Trophoblast cell (in vitro differentiated cells and primary cell): Measurements from ENCODE around the gene ARX.
A peak's percentile ranks its signal among the peaks of the same experiment; 100 is the strongest.

ENCODE experiments used
- DNase-seq, 2 donors: peaks; one replicate each; pipeline ENCODE4 v3.0.0-alpha.2; 2016
- H2AFZ ChIP-seq: 2 replicates; pipeline ENCODE4 v1.6.1; 2013; ENCODE audit warnings: low read length, moderate library complexity, mild to moderate bottlenecking; ENCODE audit not compliant: insufficient read depth, poor library complexity
- H2AK5ac ChIP-seq: 2 replicates; pipeline ENCODE4 v1.6.1; 2013; ENCODE audit warnings: mild to moderate bottlenecking, low read length
- H2BK120ac ChIP-seq: 2 replicates; pipeline ENCODE4 v1.6.1; 2013; ENCODE audit warnings: low read length, mild to moderate bottlenecking, moderate library complexity; ENCODE audit not compliant: insufficient read depth, poor library complexity
- H2BK12ac ChIP-seq: 2 replicates; pipeline ENCODE4 v1.6.1; 2013; ENCODE audit warnings: mild to moderate bottlenecking, low read length, moderate library complexity
- H2BK5ac ChIP-seq: 2 replicates; pipeline ENCODE4 v1.6.1; 2013; ENCODE audit warnings: low read length, low read depth, moderate library complexity, mild to moderate bottlenecking; ENCODE audit not compliant: poor library complexity
- H3K14ac ChIP-seq: 2 replicates; pipeline ENCODE4 v1.6.1; 2013; ENCODE audit warnings: mild to moderate bottlenecking, low read length
- H3K18ac ChIP-seq: 2 replicates; pipeline ENCODE4 v1.6.1; 2013; ENCODE audit warnings: mild to moderate bottlenecking, low read length
- H3K23ac ChIP-seq: 2 replicates; pipeline ENCODE4 v1.6.1; 2013; ENCODE audit warnings: low read length
- H3K27ac ChIP-seq: 2 replicates; pipeline ENCODE4 v1.5.1; 2013; ENCODE audit warnings: low read depth, mild to moderate bottlenecking, inconsistent platforms, low read length, moderate library complexity
- H3K27me3 ChIP-seq: 2 replicates; pipeline ENCODE4 v1.6.1; 2013; ENCODE audit warnings: inconsistent platforms, mild to moderate bottlenecking, low read length, moderate library complexity; ENCODE audit not compliant: insufficient read depth
- H3K36me3 ChIP-seq, 2 experiments: 1 replicate in 1 of 2; 2 replicates in 1 of 2; pipeline ENCODE4 v1.6.1; 2013; ENCODE audit warnings: low read length in 2 of 2, mild to moderate bottlenecking in 2 of 2, moderate library complexity in 1 of 2; ENCODE audit not compliant: insufficient read depth in 2 of 2, control insufficient read depth in 1 of 2
- H3K4ac ChIP-seq: 2 replicates; pipeline ENCODE4 v1.6.1; 2013; ENCODE audit warnings: low read depth, mild to moderate bottlenecking, low read length, moderate library complexity
- H3K4me1 ChIP-seq, 2 experiments: 1 replicate in 1 of 2; 2 replicates in 1 of 2; pipeline ENCODE4 v1.6.1; 2013; ENCODE audit warnings: low read length in 2 of 2, mild to moderate bottlenecking in 2 of 2, moderate library complexity in 1 of 2; ENCODE audit not compliant: insufficient read depth in 2 of 2, control insufficient read depth in 1 of 2
- H3K4me2 ChIP-seq: 2 replicates; pipeline ENCODE4 v1.6.1; 2013; ENCODE audit warnings: inconsistent platforms, mild to moderate bottlenecking, low read length, moderate library complexity
- H3K4me3 ChIP-seq: 2 replicates; pipeline ENCODE4 v1.5.1; 2013; ENCODE audit warnings: mild to moderate bottlenecking, low read depth, low read length, inconsistent platforms
- H3K79me1 ChIP-seq: one replicate; pipeline ENCODE4 v1.6.1; 2013; ENCODE audit warnings: low read length
- H3K79me2 ChIP-seq: 2 replicates; pipeline ENCODE4 v1.6.1; 2013; ENCODE audit warnings: low read length, mild to moderate bottlenecking; ENCODE audit not compliant: control insufficient read depth, insufficient read depth, poor library complexity
- H3K9ac ChIP-seq: 2 replicates; pipeline ENCODE4 v1.6.1; 2013; ENCODE audit warnings: mild to moderate bottlenecking, low read length
- H3K9me3 ChIP-seq: 2 replicates; pipeline ENCODE4 v1.6.1; 2013; ENCODE audit warnings: low read depth, mild to moderate bottlenecking, control low read depth, inconsistent platforms, low read length; ENCODE audit not compliant: insufficient read depth
- H4K12ac ChIP-seq: 2 replicates; pipeline ENCODE4 v1.6.1; 2013; ENCODE audit warnings: low read depth, mild to moderate bottlenecking, low read length, moderate library complexity
- H4K8ac ChIP-seq: 2 replicates; pipeline ENCODE4 v1.6.1; 2013; ENCODE audit warnings: low read depth, mild to moderate bottlenecking, low read length, moderate library complexity
- H4K91ac ChIP-seq: one replicate; pipeline ENCODE4 v1.6.1; 2013; ENCODE audit warnings: low read depth, mild to moderate bottlenecking, low read length, moderate library complexity
- WGBS: extraction: QIAGEN DNeasy Blood & Tissue Kit; methylation state at CpG from one replicate; pipeline ENCODE4 v1.1.7; 2013; ENCODE audit warnings: missing lambda C conversion rate; ENCODE audit not compliant: insufficient read length, insufficient coverage; ENCODE audit errors: extremely low coverage; 5-methylcytosine and 5-hydroxymethylcytosine counted together

The ARX gene

DNA sequence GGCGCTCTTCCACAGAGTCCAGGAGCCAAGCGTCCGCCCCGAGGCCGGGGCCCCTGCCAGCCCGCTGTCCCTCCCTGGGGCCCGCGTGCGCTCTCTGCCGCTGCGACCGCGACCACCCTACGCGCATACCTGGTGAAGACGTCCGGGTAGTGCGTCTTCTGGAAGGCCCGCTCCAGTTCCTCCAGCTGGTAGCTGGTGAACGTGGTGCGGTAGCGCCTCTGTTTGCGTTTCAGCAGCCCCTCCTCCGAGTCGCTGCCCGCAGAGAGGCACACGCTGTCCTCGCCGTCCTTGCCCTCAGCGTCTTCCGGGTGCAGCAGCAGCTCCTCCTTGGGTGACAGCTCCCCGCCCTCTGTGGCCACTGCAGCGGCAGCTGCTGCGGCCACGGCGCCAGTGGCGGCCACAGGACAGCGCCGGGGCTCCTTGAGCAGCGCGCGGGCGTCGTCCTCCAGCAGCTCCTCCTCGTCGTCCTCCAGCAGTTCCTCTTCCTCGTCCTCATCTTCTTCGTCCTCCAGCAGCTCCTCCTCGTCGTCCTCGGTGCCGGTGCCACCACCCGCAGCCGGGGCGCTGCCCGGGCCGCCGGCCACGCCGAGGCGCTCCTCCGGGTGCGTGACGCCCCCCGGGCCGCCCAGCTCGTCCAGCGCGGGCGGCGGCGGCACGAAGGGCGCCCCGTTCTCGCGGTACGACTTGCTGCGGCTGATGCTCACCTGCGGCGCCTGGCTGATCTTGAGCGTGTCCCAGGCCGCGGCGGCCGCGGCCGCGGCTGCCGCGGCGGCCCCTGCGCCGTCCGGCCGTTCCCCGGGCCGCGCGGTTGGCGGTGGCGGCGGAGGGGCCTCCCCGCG is 2.8 kb downstream of the ARX start:
- Histone ChIP-seq H3K9me3 (peaks cover 6% of the 10 kb centered on the region), H3K23ac (no peak overlapping the region), H2BK12ac (no peak overlapping the region), H2BK120ac (no peak overlapping the region), H4K91ac (no peak overlapping the region), H3K9ac (no peak overlapping the region), H3K79me2 (no peaks in the 10 kb centered on the region), H4K8ac (no peak overlapping the region), H3K79me1 (no peaks in the 10 kb centered on the region), H2BK5ac (no peak overlapping the region), H3K4me2 (peak overlapping the region; percentile 61), H3K14ac (no peak overlapping the region), H3K36me3 (no peaks in the 10 kb centered on the region), H3K18ac (no peak overlapping the region), H2AFZ (no peak overlapping the region), H3K27me3 (peaks cover 84% of the 10 kb centered on the region), H3K4me1 (peaks cover 0 to 6% of the 10 kb centered on the region in 2 experiments), H2AK5ac (no peak overlapping the region), H4K12ac (no peak overlapping the region), H3K4ac (no peak overlapping the region), H3K4me3 (no peak overlapping the region), H3K27ac (no peak overlapping the region)
- WGBS: no CpG with 5 or more reads among the region's 105 CpGs
- peak in 1 of 2 donors; percentile 43 for DNase-seq

DNA sequence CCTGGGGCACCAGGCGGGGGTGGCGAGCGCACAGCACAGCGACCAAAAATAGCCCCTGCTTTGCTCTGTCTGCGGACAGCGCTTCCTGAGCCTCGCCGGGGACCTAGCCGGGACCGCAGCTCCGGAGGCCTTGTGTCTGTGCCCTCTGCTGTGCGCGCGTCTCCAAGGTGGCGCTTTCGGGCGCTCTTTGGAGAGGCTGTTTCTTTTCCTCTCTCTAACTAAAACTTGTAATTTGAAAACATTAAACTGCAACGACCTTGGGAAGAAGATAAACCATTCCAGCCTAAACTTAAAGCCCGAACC is 3.4 kb downstream of the ARX start:
- Histone ChIP-seq H3K79me1 (no peaks in the 10 kb centered on the region), H4K12ac (no peak overlapping the region), H2AFZ (no peak overlapping the region), H3K18ac (no peak overlapping the region), H2AK5ac (no peak overlapping the region), H3K4ac (no peak overlapping the region), H3K9me3 (peaks cover 6% of the 10 kb centered on the region), H3K36me3 (no peaks in the 10 kb centered on the region), H3K4me1 (peaks cover 0 to 6% of the 10 kb centered on the region in 2 experiments), H3K27me3 (peaks cover 85% of the 10 kb centered on the region), H4K91ac (no peak overlapping the region), H4K8ac (no peak overlapping the region), H3K23ac (no peak overlapping the region), H2BK12ac (no peak overlapping the region), H3K4me2 (no peak overlapping the region), H3K14ac (no peak overlapping the region), H3K9ac (no peak overlapping the region), H2BK120ac (no peak overlapping the region), H3K27ac (no peak overlapping the region), H2BK5ac (no peak overlapping the region), H3K4me3 (no peak overlapping the region), H3K79me2 (no peaks in the 10 kb centered on the region)
- no CpG with 5 or more reads among the region's 19 CpGs for WGBS
- no peak for DNase-seq

DNA sequence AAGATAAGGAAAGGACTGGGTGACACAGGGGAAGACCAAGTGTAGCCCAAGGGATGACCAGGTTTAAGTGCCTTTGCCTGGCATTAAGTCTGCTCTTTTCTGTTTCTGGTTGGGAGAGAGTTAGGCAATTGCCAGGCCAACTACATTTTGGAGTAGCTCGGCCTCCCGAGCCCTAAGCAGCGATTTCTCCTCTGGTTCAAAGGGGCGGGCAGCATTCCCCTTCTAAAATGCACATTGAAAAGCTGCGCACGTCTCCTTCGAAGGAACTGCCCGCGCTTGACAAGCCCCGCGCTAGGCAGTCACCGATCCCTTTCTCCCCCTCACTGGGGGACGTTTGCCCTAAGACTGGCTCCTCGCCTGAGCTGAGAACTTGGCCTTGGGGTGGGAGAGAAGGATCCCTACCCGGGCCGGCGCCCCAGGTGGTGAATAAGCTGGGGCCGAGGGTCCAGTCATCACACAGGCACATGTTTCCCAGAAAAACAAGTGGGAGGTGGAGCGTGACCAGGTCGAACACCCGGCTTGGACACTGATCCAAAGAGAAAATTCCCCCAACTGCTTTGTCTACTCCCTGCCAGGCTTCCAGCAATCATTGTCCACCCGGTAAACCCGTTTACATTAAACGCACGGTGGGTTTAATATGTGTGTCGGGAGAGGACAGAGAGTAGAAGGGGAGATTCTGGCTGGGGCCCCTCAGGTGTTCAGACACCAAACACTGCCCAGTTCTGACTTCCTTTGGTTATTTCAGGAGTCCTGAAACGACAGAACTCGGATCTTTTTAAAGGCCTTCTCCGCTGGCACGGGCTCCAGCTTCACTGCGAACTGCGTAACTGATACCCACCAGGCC is 4.0 kb downstream of the ARX start:
- H3K79me2 ChIP-seq: no peaks in the 10 kb centered on the region
- no peak overlapping the region for H3K23ac ChIP-seq
- H3K4me3 ChIP-seq: no peak overlapping the region
- no peak overlapping the region for H3K14ac ChIP-seq
- peaks cover 0 to 8% of the 10 kb centered on the region in 2 experiments for H3K4me1 ChIP-seq
- WGBS: no CpG with 5 or more reads among the region's 32 CpGs
- H2BK12ac ChIP-seq: no peak overlapping the region
- H3K18ac ChIP-seq: no peak overlapping the region
- H4K91ac ChIP-seq: no peak overlapping the region
- no peak overlapping the region for H2BK5ac ChIP-seq
- no peak overlapping the region for H4K12ac ChIP-seq
- no peaks in the 10 kb centered on the region for H3K79me1 ChIP-seq
- H4K8ac ChIP-seq: no peak overlapping the region
- H2AFZ ChIP-seq: no peak overlapping the region
- H2BK120ac ChIP-seq: no peak overlapping the region
- DNase-seq: no peak
- H3K9ac ChIP-seq: no peak overlapping the region
- no peak overlapping the region for H3K4me2 ChIP-seq
- H3K27ac ChIP-seq: no peak overlapping the region
- H3K9me3 ChIP-seq: peaks cover 6% of the 10 kb centered on the region
- H3K27me3 ChIP-seq: peaks cover 84% of the 10 kb centered on the region
- no peaks in the 10 kb centered on the region for H3K36me3 ChIP-seq
- no peak overlapping the region for H3K4ac ChIP-seq
- no peak overlapping the region for H2AK5ac ChIP-seq

DNA sequence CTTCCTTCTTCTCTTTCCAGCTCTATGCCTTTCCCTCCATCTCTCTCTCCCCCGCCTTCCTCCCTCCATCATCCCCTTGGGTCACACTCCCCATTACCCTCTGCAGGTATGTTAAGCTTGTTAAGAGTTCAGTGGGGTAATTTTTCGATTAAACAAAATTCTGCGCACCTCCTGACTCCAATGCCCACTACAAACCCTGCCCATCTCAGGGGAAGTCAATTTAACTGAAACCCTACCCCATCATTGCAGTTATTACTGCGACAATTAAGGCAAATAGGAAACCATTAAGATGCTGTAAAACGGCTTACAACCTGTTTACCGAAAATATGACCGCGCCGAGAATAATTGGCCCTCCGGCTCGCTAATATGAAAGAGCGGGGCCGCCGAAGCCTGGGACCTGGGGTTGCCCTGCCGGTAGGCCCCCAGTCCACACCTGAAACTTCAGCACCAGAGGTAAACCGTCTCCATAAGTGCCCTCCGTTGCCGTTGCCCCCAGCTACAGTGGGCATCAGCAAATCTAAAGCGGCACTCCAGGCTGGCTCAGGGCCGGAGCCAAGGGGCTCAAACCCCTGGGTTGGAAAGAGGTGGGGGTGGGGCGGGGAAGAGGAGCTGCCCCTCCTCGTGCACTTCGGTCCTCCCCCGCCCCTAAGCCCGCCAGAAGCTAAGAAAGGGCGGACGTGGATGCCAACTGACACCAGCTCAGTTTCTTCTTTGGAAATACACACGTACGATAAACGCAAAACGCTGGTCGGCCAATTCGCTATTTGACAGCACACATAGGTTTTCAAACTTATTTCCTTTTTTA is 4.8 kb downstream of the ARX start:
- no peak for DNase-seq
- H4K12ac ChIP-seq: no peak overlapping the region
- H2BK12ac ChIP-seq: no peak overlapping the region
- H3K4me1 ChIP-seq: peaks cover 0 to 8% of the 10 kb centered on the region in 2 experiments
- H4K8ac ChIP-seq: no peak overlapping the region
- peaks cover 82% of the 10 kb centered on the region for H3K27me3 ChIP-seq
- H3K18ac ChIP-seq: no peak overlapping the region
- no peak overlapping the region for H3K14ac ChIP-seq
- no peak overlapping the region for H3K4me2 ChIP-seq
- no peak overlapping the region for H3K4me3 ChIP-seq
- H2BK5ac ChIP-seq: no peak overlapping the region
- no CpG with 5 or more reads among the region's 33 CpGs for WGBS
- no peak overlapping the region for H4K91ac ChIP-seq
- H2BK120ac ChIP-seq: no peak overlapping the region
- no peaks in the 10 kb centered on the region for H3K79me1 ChIP-seq
- H3K79me2 ChIP-seq: no peaks in the 10 kb centered on the region
- no peak overlapping the region for H2AFZ ChIP-seq
- H3K9ac ChIP-seq: no peak overlapping the region
- no peaks in the 10 kb centered on the region for H3K36me3 ChIP-seq
- no peak overlapping the region for H3K23ac ChIP-seq
- no peak overlapping the region for H2AK5ac ChIP-seq
- no peak overlapping the region for H3K27ac ChIP-seq
- H3K4ac ChIP-seq: no peak overlapping the region
- peaks cover 5% of the 10 kb centered on the region for H3K9me3 ChIP-seq
